ENCODE results near the gene AGAP1.

AGAP1 gene

DNA sequence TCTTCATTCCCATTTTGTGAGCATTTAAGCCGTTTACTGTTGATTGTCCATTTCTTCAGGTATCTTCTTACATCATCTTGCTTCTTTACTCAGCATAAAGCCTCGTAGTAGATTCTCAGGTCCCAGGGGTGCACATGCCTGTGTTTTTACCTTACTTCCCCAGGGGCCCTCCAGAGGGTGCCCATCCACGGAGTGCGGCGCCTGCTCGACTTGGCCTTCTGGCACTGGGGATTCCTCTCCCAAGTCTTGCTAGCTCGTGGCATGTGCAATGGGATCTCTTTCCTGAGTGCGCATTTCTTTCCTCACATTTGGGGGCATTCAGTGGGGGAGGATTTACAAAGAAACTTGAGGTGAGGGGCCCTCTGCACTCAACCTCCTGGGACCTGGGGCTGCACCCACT lies 148.1 kb downstream of the AGAP1 start:
- no peak for DNase-seq

DNA sequence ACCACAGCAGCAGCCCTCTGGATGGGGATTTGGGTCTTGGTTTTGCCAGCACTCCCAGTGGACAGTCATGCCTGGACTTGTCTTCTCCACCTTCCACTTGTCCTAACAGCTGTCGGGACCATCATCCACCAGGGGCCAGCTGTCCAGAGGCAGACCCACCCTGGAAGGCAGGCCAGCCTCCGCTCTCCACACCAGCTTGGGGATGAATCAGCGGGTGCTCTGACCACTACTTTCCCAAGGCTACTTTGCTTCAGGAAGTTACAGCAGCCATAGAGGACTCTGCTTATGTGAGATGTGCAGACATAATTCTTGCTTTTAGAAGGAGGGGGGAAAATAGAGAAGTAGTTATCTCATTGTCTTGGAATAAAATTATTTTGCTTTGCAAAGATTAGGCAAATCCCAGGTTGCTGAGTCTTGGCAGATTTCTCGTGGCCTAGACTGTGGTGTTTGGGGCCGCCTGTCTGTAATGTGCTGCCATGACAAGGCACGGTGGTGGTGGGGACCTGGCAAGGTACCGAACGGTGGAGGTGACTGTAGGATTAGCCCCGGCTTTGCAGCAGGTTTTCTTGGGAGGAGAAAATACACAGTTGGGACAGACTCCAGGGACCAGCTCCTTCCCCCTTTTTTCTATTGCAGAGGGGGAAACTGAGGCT lies 148.7 kb downstream of the AGAP1 start:
- DNase-seq = no peak

DNA sequence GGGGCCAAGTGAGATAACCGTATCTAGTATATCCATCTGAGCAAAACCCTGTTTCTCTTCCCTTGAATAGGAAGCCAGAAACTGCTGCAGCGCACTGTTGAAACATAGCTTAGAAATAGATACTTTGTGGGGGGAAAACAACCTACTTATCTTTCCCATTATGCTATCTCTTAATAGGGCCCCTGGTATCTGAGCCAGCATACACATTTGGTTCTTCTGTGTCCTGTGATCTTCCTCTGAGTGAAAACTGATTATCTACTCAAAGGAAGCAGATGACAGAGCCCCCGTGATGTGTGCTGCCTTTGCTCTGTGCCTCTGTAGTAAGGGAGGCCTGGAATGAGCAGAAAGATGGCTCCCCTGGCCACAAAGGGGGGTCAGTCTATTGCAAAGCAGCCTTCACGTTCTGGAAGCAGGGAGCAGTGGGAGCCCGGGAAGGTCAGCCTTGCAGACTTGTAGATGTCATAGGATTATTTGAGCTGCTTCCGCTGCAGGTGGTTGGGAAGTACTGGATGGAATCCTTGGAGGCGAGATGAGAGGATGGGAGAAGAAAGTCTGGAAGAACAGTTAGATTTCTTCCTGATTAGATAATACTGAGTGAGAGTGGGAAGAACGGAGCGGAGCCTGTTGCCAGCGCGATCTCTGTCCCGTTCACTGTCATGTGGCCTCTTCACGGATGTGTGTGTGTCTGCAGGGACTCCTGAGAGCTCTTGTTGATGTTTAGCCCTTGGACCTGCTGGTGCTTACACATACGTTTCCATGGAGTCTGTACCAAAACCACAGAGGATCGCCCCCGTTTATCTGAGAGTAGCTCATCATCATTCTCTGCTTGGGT lies 150.1 kb downstream of the AGAP1 start:
- no peak for DNase-seq

DNA sequence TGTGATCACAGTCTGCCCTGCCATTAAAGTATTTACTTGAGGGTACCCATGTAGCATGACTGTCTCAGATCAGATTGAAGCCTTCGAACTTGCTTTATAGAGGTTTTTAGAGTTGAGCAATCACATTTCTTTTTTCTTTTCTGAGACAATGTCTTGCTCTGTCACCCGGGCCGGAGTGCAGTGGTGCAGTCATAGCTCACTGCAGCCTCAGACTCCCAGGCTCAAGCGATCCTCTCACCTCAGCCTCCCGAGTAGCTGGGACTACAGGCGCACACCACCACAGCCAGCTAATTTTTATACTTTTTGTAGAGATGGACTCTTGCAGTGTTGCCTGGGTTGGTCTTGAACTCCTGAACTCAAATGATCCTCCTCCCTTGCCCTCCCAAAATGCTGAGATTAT lies 153.4 kb downstream of the AGAP1 start:
- DNase-seq = no peak

DNA sequence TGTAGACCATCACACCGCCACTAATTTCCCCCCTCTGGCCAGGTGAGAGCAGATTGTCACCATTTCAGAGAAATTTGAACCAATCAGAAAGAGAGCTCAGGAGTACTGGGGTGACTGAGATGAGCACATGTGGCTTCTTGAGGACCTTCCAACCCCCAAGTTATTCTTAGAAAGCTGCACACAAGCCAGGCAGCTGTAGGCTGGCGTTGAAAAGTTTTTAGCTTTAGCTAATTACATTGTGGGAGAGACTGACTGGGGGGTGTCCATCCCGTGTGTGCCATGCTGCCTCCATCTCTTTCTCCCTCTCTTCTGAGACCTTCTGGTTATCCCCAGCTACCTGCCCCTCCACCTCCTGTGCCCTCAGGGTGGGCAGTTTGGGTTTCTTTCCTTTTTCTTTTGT lies 154.0 kb downstream of the AGAP1 start:
- no peak for DNase-seq

DNA sequence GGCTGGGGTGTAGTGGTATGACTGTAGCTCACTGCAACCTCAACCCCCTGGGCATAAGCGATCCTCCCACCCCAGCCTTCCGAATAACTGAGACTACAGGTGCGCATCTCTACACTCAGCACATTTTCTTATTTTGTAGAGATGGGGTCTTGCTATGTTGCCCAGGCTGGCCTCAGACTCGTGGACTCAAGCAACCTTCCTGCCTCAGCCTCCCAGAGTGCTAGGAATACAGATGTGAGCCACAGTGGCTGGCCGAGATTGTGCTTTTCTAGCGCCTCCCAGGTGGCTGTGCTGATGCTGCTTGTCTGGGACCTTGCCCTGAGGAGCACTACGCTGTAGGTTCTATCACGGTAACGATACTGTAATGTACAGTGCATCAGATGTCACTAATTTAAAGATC lies 155.6 kb downstream of the AGAP1 start:
- no peak for DNase-seq

DNA sequence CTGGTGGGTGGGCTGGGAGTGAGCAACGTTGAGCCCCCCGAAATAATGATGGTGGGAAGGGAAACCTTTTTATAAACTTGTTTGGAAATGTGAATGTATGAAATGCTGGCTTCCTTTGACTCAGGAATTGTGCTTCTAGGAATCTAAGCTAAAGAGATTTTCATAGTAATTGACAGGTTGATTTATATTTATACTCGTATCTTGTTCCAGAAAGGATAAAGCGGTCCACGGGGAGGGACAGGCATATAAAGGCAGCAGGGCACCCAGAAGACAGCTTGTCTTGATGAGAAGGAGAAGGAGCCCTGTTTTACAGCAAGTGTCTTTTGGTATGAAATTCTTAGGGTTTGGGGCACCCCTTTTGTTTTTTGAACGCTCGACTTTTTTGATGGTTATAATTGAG lies 157.8 kb downstream of the AGAP1 start:
- DNase-seq = no peak

DNA sequence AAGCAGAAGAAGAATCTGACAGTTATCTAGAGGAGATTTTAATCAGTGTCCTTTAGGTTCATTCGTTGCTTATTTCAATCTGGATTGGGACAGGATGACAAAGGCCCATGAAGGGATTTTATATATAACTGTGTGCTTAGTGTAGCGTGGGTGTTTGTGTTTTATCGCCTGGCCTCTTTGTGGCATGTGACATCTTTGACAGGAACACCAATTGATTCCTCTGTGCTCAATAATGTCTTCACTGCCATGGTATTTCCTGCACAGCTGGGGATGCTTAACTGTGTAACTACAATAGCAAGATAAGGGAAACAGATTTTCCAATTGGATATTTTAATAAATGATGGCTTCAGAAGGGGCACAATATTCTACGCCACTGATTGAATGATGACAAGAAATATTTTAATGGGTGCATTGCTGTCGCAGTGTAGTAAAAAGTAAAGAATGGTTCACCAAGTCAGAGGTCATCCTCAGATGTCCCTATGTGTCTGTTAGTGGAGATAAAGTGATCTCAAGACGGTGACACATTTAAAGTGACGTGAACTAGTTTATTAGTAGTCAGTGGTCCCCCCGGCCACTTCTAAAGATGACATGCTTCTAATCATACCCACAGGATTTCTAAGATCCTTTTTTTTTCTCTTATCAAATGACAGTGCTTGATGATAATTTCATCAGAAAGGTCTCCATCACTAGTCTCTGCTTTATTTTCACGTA lies 160.4 kb downstream of the AGAP1 start:
- DNase-seq = no peak

DNA sequence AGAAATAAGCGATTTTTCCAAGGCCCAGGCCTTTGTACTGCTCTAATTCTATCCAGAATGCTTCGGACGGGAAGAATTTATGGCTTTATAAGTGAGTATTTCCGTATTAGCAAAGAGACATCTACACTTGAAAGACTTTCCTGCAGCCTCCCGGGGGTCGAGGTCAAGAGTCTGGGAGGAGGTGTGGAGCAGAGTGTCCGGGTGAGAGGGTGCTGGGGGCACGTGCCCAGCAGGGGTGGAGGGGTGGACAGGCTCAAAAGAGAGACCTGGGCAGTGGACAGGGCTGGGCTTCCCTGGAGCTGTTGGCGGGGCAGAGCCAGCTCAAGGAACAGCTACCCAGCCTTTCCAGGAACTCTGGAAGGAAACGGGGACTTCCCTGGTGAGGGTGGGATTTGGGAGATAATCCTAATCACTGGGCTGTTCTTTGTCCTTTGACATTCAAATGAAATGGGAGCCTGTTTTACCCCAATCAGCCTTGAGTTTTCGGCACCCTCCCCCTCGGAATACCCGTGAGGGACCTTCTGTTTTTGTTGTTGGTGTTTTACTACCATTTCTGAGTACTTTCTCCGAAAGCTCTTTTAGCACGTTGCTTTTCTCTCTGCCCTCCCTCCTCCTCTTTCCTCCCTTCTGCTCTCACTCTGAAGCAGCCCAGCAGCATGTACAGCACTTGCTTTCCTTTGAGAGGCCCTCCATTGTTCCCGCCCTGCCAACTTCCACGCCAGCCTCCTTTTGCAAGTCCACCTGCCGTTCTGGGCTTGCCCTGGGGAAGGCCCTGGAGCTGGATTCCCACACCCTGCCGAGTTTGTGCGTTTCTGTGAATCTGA lies 164.7 kb downstream of the AGAP1 start:
- DNase-seq = no peak

DNA sequence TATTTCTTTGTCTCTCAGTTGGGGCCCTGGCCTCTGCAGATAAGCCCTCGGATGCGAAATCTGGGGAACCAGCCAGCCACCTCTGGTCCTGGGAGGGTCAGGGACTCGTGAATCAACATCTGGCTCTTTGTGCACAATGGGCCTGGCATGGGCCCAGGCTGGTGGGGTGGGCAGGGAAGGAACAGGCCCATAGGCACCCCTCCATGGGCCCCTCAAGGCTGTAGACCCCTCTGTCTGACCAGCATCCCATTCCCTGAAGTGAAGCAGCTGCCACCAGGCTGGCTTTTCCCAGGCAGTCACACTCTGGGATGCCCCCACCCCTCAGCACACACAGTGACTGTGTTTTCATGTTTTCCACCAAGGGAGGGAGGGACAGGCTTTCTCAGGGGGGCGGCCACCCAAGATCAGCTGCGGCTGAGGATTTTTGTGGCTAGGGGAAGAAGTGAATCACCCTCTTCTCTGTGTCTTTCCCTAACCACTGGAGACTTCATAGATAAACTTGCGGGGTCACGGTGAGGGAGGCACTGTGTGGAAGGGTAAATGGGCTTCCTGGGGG lies 166.0 kb downstream of the AGAP1 start:
- no peak for DNase-seq

DNA sequence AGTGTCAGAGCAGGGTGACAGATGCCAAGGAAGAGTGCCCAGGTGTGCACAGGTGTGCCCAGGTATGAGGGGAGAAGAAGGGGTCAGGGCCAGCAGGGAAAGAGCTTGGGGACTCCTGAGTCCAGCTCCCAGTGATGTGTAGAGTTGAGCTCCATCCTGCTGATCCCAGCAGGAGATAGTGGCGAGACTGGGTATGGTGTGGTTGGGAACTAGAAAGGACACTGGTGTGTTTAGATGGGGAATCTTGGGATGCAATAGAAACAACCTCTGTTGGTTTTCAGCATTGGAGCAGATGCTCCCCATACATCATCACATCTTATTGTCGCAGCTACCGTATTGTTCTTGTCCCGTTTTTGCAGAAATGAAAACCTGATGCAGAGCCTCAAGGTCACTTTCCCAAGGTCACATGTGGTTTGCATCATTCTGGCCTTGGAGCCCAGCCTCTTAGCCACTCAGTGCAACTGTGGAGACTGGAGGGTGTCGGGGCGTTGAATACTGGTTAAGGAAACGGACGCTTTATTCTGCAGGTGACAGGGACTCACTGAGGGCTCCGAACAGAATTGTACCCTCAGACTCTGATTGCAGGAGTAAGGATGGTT lies 166.7 kb downstream of the AGAP1 start:
- DNase-seq = no peak

DNA sequence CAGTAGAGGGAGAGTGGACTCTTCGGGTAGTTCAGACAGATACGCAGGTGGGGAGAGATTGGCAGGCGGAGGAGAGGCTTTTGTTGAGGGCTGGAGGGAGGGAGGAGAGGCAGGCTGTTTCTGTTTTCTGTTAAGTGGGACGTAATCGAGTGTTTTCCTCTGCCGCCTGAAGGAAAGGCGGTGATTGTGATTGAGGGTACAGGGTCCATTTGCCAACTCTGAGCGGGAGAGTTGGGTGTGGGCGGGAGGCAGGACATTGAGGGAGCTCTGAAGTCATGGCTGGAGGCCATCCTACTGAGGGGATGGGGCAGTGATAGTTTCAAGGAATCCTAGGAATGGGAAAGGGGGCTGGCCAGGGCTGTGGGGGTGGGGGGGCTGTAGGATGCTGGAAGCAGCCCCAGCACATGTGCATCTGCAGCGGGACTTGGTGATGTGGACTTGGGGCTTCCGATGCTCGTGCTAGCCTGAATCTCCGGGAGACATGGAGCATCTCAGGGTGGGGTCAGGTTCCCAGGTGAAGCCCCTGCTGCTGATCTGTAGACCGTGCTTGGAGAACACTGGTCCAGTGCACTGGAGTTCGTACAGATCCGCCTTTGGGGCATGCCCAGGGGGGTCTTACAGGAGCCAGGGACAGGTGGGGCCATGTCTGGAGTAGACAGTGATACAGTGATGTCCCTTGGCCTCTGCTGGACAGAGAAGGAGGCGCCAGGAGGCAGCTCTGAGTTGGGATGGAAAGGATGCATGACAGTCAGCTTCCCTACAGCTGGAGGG lies 167.5 kb downstream of the AGAP1 start:
- DNase-seq = no peak

DNA sequence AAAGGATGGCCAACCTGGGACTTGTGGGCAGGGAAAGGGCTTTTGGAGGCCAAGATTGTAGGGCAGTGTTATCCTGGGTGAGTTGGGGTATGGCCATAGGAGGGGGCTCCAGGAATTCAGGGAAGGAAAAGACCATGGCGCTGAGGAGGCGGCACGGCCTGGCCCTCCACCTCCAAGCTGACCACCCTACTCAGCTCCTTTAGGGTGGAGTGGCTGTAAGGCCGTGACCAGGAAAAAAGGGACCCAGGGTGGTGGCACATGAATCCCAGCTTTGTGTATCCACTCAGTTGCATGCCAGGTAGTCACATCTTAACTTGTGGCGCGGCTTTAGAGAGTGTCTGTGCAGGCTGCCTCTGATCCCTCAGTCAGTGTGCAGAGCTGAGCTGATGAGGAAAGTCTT lies 168.1 kb downstream of the AGAP1 start:
- no peak for DNase-seq

DNA sequence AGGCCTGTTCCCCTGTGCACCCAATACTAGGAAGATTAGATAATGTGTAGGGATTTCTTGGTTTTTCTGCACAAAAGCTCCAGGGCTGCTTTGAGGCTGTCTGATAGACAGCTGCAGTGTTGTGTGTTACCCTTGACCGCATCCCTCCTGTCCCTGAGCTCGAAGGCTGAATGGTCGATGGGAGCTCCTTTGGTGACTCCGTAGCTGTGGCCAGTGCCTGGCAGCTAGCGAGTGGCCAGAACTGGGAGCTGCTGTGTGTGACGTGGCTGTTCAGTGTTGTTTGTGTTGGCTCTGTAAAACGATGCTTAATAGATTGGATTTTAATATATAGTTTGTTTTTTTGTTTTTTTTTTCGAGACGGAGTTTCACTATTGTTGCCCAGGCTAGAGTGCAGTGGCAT lies 170.0 kb downstream of the AGAP1 start:
- DNase-seq = no peak

DNA sequence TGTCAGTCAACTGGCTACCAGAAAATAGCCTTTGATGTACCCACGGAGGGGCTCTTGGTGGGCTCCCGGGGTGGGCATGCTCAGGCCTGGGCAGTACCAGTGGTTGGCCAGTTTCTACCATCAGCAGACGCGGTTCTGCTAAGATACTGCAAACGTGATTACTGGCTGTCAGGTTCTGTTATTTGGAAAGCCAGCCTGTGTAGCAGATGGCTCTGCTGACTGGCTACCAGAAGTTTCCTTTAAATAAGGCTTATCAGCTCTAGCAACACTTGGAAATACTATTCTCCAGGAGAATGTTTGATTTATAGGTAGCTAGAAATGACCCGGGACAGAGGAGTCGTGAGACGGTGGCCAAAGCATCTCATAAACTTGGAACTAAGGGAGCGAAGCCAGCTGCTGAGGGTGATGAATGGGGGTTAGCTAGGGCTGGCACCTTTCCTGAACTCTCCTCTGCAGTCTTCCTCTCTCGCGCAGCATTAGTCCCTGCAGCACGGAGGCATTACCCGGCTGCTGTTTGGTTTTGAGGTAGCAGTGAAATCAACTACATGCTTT lies 171.9 kb downstream of the AGAP1 start:
- DNase-seq = no peak

DNA sequence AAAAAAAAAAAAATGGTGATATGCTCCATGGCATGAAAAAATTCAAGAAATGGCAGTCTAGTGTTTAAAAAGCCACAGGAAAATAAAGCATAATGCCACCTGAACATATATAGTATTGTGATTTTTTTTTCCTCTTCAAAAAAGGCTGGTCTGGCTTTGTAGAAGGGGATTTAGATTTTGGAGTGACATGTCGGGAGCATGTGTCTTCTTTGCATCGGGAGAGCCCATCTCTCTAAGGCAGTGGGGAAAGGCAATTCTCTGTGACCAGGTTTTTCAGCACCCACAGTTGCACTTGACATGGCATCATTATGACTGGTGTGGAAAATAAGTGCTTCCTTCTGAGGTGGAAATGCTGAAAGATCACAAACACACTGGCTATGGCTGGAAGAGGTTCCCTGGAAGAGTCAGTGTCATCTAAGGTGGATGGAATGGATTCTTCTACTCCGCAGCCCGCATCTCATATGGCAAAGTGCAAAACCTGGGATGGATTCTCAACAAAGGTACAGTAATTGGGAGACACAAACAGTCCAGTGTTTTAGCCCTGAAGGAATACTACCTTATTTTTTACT lies 172.5 kb downstream of the AGAP1 start:
- DNase-seq = no peak

DNA sequence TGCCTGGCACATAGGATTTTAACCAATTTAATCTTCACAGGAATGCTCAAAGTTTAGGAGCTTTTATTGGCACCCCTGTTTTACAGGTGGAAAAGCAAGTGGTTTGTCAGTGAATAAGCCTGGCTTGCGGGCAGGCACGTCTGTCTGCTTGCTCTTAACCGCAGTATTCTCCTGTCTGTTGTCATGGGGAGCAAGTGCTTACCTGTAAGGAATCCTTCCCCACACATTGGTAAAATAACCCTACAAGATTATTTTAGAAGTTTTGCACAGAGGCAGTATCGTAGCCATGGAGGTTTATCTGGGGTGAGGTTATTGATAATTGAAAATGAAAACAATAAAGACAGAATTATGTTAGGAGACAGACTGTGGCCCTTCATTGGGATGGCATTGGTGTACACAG lies 174.9 kb downstream of the AGAP1 start:
- no peak for DNase-seq

DNA sequence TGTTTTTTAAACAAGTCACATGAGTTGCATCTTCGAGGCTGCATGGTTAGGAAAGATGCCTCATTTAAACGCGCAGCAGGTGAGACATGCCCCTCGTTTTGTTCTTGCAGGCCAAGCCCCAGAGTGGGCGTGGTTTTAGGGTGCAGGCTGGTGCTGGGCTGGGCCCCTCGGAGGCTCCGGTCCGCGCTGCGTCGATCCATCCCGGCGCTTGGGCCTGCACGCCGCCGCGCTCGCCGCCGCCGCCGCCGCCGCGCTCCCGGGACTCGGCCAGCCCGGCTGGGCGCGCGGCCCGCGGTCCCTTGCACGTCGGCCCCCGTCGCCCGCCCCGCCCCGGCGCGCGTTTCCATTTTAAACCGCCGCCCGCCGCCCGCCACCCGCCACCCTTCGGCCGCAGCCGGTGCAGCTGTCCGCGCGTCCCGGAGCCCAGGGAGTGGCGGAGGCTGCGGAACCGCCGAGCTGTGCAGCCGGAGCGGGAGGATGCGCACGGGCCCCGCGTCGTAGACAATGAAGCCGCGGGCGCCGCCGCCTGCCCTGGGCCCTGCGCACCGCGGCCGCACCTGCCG lies 175.5 kb downstream of the AGAP1 start:
- DNase-seq = no peak

DNA sequence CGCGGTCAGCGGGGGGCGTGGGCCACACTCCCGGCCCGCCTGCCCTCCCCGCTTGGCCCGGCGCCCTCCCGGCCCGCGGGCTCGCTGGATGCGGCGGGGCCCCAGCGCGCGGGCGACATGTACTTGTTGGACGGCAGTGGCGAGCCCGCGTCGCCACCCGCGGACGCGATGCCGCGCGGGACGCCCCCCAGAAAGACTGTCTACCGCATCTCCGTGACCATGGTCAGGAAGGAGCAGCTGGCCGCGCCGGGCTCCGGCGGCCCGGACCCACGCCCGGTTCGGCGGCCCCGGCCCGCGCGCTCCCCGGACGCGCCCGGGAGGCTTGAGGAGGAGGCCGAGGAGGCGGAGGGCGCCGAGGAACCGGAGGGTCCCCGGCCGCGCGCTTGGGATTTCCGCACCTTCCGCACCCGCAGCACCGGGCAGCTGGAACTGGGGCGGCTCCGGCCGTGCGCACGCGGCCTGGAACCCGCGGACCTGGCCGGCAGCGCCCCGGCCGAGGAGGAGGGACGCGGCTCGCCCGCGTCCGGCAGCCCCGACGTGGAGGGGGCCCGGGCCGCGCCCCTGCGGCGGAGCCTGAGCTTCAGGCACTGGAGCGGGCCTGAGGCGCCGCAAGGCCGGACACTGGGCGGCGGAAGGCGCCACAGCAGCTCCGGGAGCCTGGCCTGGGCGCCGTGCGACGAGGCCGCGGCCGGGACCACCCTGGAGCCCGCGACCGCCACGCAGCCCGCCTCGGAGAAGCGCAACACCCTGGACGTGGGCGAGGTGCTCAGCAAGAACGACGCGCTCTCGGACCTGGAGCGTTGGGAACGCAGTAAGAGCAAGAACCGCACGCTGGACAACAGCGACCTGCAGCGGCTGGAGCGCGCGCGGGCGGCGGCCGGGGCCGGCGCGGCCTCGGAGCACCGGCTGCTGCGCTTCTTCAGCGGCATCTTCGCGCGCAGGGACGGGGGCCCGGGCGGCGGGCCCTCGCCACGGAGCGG lies 176.4 kb downstream of the AGAP1 start:
- no peak for DNase-seq

All from effector CD8-positive, alpha-beta T cell (primary cell).